Renal cortex interstitium (tissue), 15 donors: ENCODE measurements around the gene ANO3. TPM values are rescaled to one million over a fixed set of nuclear protein-coding genes. Genes with fewer than 3 reads are reported as not detected.
A peak's percentile ranks its signal among the peaks of the same experiment; 100 is the strongest.
"Not testable (repeated sequence)": the region's sequence is repeated elsewhere in the genome, so short reads cannot be mapped to it uniquely, and the experiment has no call there.

ENCODE experiments used
- DNase-seq, 11 donors: peaks; one replicate each; pipeline ENCODE4 v3.0.0-alpha.2; 2013; ENCODE audit warnings: low read depth in 9 of 11, low spot score in 4 of 11; ENCODE audit errors: extremely low read depth in 1 of 11
- long read RNA-seq, 16 experiments: transcript quantifications; one replicate each; lab custom pipeline, GENCODE V29; 2026
- polyA plus RNA-seq, 3 donors: library from polyadenylated mRNA; unstranded; fragments of 120-200 nt; gene quantifications; one replicate each; pipeline ENCODE4 v1.2.1, GENCODE V29; 2013; ENCODE audit not compliant: insufficient read length in 3 of 3

ANO3 gene
- polyA plus RNA-seq, result 1 to 10 TPM; 3.7 to 4.3 (median 3.9) TPM
- long read RNA-seq, donor 1, result 0 reads
- long read RNA-seq, donor 2, result 0 reads
- long read RNA-seq, donor 3, full-length matches to known transcripts, result 1 of 1 reads
- long read RNA-seq, donor 3, partial matches to known transcripts, result 0 of 1 reads
- long read RNA-seq, donor 3, other reads (novel, unspliced or antisense), result 0 of 1 reads
- long read RNA-seq, donor 4, result 0 reads
- long read RNA-seq, donor 5, result 0 reads
- long read RNA-seq, donor 6, result 0 reads
- long read RNA-seq, donor 7, result 0 reads
- long read RNA-seq, donor 8, result 0 reads
- long read RNA-seq, donor 9, result 0 reads
- long read RNA-seq, donor 10, result 0 reads
- long read RNA-seq, donor 11, result 0 reads
- long read RNA-seq, donor 12, result 0 reads
- long read RNA-seq, donor 13, result 0 reads
- long read RNA-seq, donor 14, result 0 reads
- long read RNA-seq, donor 15, result 0 reads
- long read RNA-seq, donor 16, full-length matches to known transcripts, result 2 of 2 reads
- long read RNA-seq, donor 16, partial matches to known transcripts, result 0 of 2 reads
- long read RNA-seq, donor 16, other reads (novel, unspliced or antisense), result 0 of 2 reads

- peak; percentile 54 to 90 (median 83) for DNase-seq
Observed at GRCh38 chr11:26331911-26332571, at the start of gene ANO3. ANO3 (plus strand) TSS chr11:26332130; CDS start chr11:26332276, 146 bp downstream.

GRCh38 chr11:26283852-26284408 is 48.0 kb upstream of the ANO3 start:
- DNase-seq, result no peak

- no peak for DNase-seq
Observed at GRCh38 chr11:26285608-26286007, 46.3 kb upstream of the ANO3 start.

GRCh38 chr11:26286472-26287066 is 45.4 kb upstream of the ANO3 start:
- DNase-seq, result peak in 1 of 11 donors; percentile 16

GRCh38 chr11:26287067-26287518 is 44.8 kb upstream of the ANO3 start:
- no peak for DNase-seq

GRCh38 chr11:26297189-26297975 is 34.5 kb upstream of the ANO3 start:
- DNase-seq, result peak in 9 of 11 donors; percentile 34 to 73 (median 53)

- DNase-seq, result not testable (repeated sequence)
Observed at GRCh38 chr11:26316372-26316771, 15.6 kb upstream of the ANO3 start.

- DNase-seq, result no peak
Observed at GRCh38 chr11:26319906-26320305, 12.0 kb upstream of the ANO3 start.

- DNase-seq, result no peak
Observed at GRCh38 chr11:26321516-26321915, 10.4 kb upstream of the ANO3 start.

GRCh38 chr11:26322335-26323067 is 9.4 kb upstream of the ANO3 start:
- DNase-seq, result no peak

- DNase-seq, result no peak
Observed at GRCh38 chr11:26323837-26324236, 8.1 kb upstream of the ANO3 start.

- no peak for DNase-seq
Observed at GRCh38 chr11:26324270-26324669, 7.7 kb upstream of the ANO3 start.

GRCh38 chr11:26326793-26327400 is 5.0 kb upstream of the ANO3 start:
- DNase-seq, result no peak

GRCh38 chr11:26329206-26329605 is 2.7 kb upstream of the ANO3 start:
- DNase-seq, result no peak

GRCh38 chr11:26330262-26330661 is 1.7 kb upstream of the ANO3 start:
- DNase-seq, result no peak

- DNase-seq, result peak in 4 of 11 donors; percentile 0 to 12 (median 7)
Observed at GRCh38 chr11:26332572-26332915, 614 bp downstream of the ANO3 start.

- no peak for DNase-seq
Observed at GRCh38 chr11:26333906-26334305, 2.0 kb downstream of the ANO3 start.

- DNase-seq, result no peak
Observed at GRCh38 chr11:26335903-26336302, 4.0 kb downstream of the ANO3 start.
